Loucy (cell line): ENCODE measurements around the gene LMAN2L.

ENCODE experiments used
- EZH2phosphoT487 ChIP-seq: fragments of 200-600 bp; IDR thresholded peaks from 2 replicates; pipeline ENCODE4 v1.6.1; 2018; ENCODE audit warnings: antibody characterized with exemption, mild to moderate bottlenecking, moderate library complexity, borderline replicate concordance
- TF ChIP-seq, protein P1 (sequence below): fragments of 200-600 bp; sonication (generic); conservative IDR thresholded peaks from 2 replicates; pipeline ENCODE4 v1.5.1; 2014; ENCODE audit warnings: mild to moderate bottlenecking, antibody characterized with exemption, low read length

DNA sequence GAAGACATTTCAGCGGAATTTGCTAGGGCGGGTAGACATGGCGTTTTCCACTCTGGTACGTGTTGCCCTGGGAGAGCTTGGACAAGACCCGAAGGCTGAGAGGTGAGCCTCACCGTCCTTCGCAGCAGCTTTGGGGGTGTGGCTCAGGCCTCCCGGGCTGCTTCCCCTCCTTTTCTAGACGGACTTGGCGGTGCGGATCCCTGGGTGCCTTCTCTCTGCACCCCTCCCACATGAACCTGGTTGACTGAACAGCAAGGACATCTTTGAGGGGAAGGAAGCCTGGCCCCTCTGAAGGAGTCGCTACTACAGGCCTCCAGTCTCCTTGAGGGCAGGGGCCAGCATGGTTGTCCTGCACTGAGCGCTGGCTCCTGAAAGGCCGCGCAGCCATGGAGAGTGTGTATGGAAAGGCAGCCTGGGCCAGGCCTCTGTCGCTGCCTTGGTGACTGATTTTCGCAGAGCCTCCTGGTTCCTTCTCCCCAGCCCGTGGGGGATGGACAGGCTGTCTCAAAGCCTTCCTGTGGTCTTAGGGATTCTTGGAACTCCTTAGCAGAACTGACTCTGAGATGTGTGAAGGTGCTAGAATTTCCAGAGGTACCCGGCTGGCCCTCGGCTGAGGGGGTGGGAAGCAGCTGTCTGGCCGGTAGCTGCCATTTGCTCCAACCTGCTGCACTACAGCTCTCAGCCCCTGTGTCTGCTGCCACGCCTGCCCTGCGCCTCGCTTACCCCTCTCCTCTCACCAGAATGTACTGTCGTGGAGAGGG, 30.8 kb upstream of the LMAN2L start:
- TF ChIP-seq, protein P1, sequence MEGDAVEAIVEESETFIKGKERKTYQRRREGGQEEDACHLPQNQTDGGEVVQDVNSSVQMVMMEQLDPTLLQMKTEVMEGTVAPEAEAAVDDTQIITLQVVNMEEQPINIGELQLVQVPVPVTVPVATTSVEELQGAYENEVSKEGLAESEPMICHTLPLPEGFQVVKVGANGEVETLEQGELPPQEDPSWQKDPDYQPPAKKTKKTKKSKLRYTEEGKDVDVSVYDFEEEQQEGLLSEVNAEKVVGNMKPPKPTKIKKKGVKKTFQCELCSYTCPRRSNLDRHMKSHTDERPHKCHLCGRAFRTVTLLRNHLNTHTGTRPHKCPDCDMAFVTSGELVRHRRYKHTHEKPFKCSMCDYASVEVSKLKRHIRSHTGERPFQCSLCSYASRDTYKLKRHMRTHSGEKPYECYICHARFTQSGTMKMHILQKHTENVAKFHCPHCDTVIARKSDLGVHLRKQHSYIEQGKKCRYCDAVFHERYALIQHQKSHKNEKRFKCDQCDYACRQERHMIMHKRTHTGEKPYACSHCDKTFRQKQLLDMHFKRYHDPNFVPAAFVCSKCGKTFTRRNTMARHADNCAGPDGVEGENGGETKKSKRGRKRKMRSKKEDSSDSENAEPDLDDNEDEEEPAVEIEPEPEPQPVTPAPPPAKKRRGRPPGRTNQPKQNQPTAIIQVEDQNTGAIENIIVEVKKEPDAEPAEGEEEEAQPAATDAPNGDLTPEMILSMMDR: no peak
- no peak for TF ChIP-seq EZH2phosphoT487
